ENCODE measurements around the gene TUBB1. TPM values are rescaled to one million over a fixed set of nuclear protein-coding genes. Genes with fewer than 3 reads are reported as not detected.
"Not testable (repeated sequence)": the region's sequence is repeated elsewhere in the genome, so short reads cannot be mapped to it uniquely, and the experiment has no call there.

TUBB1 gene
- total RNA-seq, 2 donors from 2014 or later, result 0.43 to 0.74 TPM

- intact Hi-C loops (cut with DNase I), result no loop called here
- DNase-seq (ENCODE audit: low spot score), result peak; percentile 71
These were observed 16.3 kb upstream of the TUBB1 start for GRCh38 chr20:59002874-59003399.

DNA sequence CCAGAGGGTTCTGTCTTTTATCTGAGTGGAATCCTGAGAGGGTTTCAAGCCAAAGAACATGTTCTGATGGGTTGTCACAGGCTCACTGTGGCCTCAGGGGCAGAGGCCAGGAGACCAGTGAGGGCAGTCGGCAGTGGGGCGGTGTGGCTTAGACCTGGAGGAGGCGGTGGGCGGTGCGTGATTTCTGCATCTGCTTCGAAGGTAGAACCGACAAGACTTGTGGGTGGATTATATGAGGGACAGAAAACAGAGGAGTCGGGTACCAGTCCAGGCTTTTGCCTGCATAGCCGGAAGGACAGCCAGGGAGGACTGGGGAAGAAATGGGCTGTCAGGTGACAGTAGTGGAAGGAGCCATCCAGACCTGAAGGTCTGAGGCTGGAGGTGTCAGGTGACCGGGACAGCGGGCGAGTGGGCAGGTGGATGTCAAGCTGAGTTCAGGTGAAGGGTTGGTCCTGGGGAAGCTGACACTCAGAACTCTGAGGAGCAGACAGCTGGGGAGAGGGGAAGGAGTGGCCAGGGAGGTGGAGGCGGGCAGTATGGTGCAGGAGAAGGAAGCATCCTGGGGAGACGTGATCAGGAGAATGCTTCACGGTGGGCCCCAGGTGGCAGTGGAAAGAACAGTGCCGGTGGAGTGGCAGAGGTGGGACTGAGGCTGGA lies 15.3 kb upstream of the TUBB1 start:
- DNase-seq (ENCODE audit: low spot score), result no peak
- intact Hi-C loops (cut with DNase I), result no loop called here

- peak; percentile 89 for DNase-seq (ENCODE audit: low spot score)
- intact Hi-C loops (cut with DNase I), result no loop called here
These were observed 14.8 kb upstream of the TUBB1 start for GRCh38 chr20:59004493-59004762.

DNA sequence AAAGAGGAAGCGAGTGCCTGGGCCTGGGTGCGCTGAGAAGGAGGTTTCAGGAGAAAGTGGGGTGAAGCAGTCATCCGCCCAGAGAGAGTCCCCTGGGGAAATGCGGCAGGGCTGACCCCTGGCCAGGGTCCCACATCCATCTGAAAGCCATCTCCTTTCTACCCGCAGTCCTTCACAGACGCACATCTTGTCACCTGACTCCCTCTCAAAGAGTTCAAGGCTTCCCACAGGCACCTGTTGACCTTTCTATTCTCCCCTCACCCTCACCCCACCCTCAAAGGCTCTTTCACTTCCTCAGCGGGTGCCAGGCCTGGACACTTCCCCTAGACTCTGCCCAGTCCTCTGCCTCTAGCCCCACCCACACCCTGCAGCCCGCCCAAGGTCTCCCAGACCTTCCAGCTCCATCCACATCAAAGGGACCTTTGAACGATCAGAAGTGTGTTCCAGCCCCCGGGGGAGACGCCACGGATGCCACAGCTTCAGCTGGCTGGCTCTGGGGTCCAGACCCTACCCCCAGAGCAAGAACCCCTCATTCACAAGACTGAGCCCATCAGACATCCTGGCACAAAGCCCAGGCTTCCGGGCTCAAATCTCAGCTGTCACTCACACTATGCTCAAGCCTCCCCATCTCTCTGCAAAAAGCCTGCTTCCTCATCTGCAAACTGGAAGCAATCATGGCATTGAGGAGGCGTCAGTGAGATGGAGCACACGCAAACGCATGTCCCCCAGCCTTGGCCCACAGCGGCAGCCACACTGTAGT lies 14.3 kb upstream of the TUBB1 start:
- peak; percentile 92 for DNase-seq (ENCODE audit: low spot score)
- intact Hi-C loops (cut with DNase I), result no loop called here

DNA sequence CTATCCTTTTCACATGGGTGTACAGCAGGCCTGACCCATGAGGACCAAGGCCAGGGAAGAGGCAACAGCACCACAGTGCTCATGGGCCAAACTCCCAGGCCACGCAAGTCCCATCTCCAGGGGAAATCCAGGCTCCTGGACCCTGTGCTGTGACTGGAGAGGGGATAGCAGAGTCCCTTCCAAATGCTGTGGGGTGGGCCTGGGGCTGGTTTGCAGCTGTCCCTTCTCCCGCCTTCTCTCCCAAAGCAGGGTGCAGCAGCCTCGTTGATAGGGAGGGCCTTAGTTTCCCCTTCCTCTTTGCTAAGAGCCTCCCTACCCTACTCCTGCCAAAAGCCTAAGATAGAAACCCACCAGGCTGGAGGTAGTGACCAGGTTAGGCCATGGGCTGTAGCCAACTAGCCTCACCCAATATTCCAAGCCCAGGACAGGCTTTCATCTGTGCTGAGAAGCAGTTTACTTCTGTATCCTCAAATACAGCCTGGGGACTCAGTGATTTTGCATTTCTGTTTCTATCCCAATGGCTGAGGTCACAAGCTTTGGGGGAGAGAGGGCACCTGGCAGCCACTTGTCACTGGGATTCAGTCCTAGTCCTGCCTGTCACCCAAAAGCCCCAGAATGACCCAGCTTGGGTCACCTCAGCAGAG lies 13.6 kb upstream of the TUBB1 start:
- intact Hi-C loops (cut with DNase I), result no loop called here

GRCh38 chr20:59006167-59006863 lies 12.9 kb upstream of the TUBB1 start:
- intact Hi-C loops (cut with DNase I), result no loop called here

More for the DNA sequence above, 13.6 kb upstream of the TUBB1 start:
- no peak for DNase-seq (ENCODE audit: low spot score)

DNA sequence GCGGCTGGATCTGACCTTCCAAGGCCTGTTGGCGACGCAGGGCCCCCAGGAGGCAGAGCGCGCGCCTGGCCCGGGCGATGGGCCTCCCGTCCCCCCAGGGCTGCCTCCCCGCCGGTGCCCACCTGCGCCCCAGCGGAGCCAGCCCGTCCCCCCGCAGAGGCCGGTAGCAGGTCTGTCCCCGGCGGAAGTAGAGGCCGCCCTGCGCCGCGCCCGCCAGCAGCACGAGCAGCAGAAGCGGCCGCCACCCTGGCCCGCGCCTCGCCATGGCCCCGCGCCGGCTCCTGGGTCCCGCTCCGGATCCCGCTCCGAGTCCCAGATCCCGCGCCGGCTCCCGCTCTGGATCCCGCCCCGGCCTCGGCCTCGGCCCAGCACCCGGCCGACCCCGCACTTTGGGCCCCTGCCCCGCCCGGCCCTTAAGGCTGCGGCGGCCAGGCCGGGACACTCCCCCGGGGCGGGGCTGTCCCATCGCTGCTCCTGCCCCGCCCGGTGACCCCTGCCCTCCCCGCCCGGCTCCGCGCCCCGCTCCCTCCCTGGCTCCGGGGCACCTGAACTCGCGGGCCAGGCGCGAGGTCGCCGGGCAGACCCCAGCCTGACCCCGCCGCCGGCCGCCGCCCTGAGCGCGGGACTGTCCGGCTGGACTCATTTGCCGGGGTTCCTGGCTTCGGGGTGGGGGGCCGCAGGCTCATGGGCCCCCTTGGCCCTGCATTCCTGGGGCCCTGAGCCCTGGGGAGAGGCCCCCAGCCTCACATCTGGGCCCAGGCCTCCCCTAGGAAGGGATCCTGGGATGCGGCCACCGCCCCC lies 12.2 kb upstream of the TUBB1 start, which contains the start of gene CTSZ:
CTSZ (minus strand) TSS at position 391 of the 801 bp plus-strand sequence; CDS start at position 265, 126 bp downstream.
- intact Hi-C loops (cut with DNase I), result no loop called here
- peak; percentile 87 for DNase-seq (ENCODE audit: low spot score)

More at GRCh38 chr20:59006167-59006863, 12.9 kb upstream of the TUBB1 start:
- no peak for DNase-seq (ENCODE audit: low spot score)

GRCh38 chr20:59007665-59008511 lies 11.3 kb upstream of the TUBB1 start:
- DNase-seq (ENCODE audit: low spot score), result peak; percentile 89
- intact Hi-C loops (cut with DNase I), result no loop called here

- intact Hi-C loops (cut with DNase I), result no loop called here
- no peak for DNase-seq (ENCODE audit: low spot score)
These were observed 10.4 kb upstream of the TUBB1 start for GRCh38 chr20:59008715-59009336.

DNA sequence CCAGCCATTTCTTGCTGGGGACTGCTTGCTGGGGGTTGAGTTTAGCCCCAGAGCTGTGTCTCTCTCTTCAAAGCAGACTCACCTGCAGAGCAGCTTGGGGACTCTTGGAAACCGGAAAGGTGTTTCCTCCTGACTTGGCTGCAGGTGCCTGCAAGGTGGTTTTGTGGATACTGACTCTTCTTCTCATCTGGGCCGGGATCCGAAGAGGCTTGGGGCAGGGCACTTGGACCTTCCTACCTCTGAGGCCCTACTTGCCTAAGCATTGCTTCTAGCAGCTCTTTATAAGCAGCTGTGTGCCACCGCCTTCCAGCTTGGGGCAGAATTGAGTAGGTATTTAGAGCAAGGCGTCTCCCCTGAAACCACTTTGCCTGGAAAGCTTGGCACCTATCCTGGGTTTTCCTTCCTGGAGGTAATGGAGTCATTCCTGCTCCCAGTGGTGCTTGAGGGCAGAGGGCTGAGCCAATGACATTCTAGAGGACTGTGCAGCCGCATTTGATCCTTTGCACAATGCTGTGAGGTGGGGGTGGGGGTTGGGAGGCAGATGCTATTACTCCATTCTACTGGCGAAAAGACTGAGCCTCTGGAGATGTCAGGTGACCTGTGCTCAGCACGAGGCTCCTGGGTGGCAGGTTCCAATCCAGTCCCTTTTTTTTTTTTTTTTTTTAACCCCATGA lies 8.8 kb upstream of the TUBB1 start:
- DNase-seq (ENCODE audit: low spot score), result no peak

DNA sequence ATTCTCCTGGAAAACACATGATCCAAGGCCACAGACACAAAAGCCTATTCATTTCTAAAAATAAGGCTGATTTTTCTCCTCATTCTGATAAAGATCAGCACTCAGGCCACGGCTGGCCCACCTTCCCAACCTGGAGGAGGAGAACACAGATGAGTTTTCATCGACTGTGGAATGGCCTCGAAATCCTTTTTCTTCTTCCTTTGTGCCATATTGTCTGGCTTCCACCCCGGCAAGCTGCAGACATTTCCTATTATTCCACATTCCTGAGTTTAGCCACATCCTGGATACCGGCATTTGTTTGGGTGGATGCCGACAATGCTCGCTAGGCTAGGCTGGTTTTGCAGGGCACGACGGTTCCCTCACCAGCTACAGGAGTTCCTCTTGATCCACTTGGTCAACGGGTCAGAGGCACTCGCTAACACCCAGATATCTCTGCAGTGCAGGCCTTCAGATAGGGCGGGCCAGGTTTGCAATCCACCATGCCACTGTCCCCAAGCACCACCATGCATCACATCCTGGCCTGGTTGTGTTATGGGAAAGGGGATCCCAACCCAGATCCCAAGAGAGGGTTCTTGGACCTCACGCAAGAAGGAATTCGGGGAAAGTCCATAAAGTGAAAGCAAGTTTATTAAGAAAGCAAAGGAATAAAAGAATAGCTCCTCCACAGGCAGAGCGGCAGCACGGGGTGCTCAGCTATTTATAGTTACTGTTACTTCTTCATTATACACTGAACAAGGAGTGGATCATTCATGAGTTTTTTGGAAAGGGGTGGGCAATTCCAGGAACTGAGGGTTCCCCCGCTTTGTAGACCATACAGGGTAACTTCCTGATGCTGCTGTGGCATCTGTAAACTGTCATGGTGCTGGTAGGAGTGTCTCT lies 8.0 kb upstream of the TUBB1 start:
- intact Hi-C loops (cut with DNase I), result no loop called here
- DNase-seq (ENCODE audit: low spot score), result peak; percentile 80

More for the DNA sequence above, 8.8 kb upstream of the TUBB1 start:
- intact Hi-C loops (cut with DNase I), result no loop called here

DNA sequence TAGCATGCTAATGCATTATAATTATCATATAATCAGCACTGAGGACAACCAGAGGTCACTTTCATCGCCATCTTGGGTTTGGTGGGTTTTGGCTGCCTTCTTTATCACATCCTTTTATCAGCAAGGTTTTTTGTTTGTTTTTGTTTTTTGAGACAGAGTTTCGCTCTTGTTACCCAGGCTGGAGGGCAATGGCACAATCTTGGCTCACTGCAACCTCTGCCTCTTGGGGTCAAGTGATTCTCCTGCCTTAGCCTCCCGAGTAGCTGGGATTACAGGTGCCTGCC lies 7.4 kb upstream of the TUBB1 start:
- intact Hi-C loops (cut with DNase I); DNase-seq (ENCODE audit: low spot score): not testable (repeated sequence)

GRCh38 chr20:59013031-59013951 lies 5.9 kb upstream of the TUBB1 start:
- intact Hi-C loops (cut with DNase I), result no loop called here

DNA sequence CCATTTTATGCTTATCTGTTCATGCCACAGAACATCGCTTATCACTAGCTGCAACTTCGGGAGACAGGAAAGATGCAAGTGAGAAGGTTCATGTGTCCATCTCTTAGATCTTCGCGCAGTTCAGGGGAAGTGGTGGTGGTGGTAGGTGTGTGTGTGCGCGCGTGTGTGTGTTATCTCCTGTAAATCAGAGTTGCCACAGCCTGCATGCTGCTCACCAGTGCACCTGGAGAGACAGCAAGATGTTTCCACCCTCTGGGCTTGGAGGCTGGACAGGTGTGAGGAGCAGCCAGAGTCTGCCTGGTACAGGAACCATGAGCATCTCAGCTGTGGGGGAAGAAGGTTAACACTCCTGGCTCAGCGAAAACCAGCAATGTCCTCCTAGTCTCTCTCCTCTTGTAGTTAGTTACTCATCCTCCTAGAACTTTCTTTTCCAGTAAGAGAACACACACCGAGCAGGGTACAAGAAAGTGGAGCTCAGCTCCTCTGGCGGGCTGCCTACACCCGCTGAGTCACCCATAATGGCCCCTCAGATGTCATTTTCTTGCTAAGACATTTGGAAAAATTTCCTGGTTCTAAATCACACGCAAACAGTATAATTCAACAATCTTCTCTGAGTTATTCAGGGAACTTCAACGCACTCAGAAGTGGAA lies 5.1 kb upstream of the TUBB1 start:
- intact Hi-C loops (cut with DNase I), result no loop called here
- peak; percentile 76 for DNase-seq (ENCODE audit: low spot score)

More at GRCh38 chr20:59013031-59013951, 5.9 kb upstream of the TUBB1 start:
- peak; percentile 60 for DNase-seq (ENCODE audit: low spot score)
